ENCODE data around the gene IFI44L.

IFI44L gene

GRCh38 chr1:78606274-78606673, 14.0 kb upstream of the IFI44L start:
- no peak overlapping the region for H3K4me3 ChIP-seq (ENCODE audit: low read depth in 1 of 2, low read length in 2 of 2)
- no peaks in the 10 kb centered on the region for H3K4me1 ChIP-seq (ENCODE audit: control insufficient read depth in 1 of 2, insufficient read depth in 2 of 2, low read length in 2 of 2)
- H3K27me3 ChIP-seq (ENCODE audit: control insufficient read depth in 1 of 2, insufficient read depth in 2 of 2, low read length in 2 of 2), result no peaks in the 10 kb centered on the region
- no peak overlapping the region for H3K9ac ChIP-seq (ENCODE audit: low read depth in 1 of 2, low read length in 2 of 2)
- H3K27ac ChIP-seq (ENCODE audit: low read depth, low read length), result no peak overlapping the region
- H3K36me3 ChIP-seq (ENCODE audit: control insufficient read depth in 1 of 2, insufficient read depth in 2 of 2, low read length in 2 of 2), result no peaks in the 10 kb centered on the region
- no peaks in the 10 kb centered on the region for H3K9me3 ChIP-seq (ENCODE audit: control insufficient read depth in 1 of 2, low read length in 2 of 2)

- no peaks in the 10 kb centered on the region for H3K36me3 ChIP-seq (ENCODE audit: control insufficient read depth in 1 of 2, insufficient read depth in 2 of 2, low read length in 2 of 2)
- no peak overlapping the region for H3K4me3 ChIP-seq (ENCODE audit: low read depth in 1 of 2, low read length in 2 of 2)
- H3K27me3 ChIP-seq (ENCODE audit: control insufficient read depth in 1 of 2, insufficient read depth in 2 of 2, low read length in 2 of 2), result no peaks in the 10 kb centered on the region
- no peak overlapping the region for H3K9ac ChIP-seq (ENCODE audit: low read depth in 1 of 2, low read length in 2 of 2)
- H3K9me3 ChIP-seq (ENCODE audit: control insufficient read depth in 1 of 2, low read length in 2 of 2), result no peaks in the 10 kb centered on the region
- H3K27ac ChIP-seq (ENCODE audit: low read depth, low read length), result no peak overlapping the region
- no peaks in the 10 kb centered on the region for H3K4me1 ChIP-seq (ENCODE audit: control insufficient read depth in 1 of 2, insufficient read depth in 2 of 2, low read length in 2 of 2)
Observed at GRCh38 chr1:78607334-78607927, 12.8 kb upstream of the IFI44L start.

DNA sequence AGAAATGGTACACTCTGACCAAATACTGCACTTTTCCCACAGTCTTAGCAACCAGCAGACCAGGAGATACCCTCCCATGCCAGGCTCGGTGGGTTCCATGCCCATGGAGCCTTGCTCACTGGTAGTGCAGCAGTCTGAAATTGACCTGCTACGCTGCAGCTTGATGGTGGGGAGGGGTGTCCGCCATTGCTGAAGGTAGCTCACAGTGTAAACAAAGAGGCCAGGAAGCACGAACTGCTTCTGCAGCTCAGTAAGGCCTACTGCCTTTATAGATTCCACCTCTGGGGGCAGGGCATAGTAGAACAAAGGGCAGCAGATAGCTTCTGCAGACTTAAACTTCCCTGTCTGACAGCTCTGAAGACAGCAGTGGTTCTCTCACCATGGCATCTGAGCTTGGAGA, 12.3 kb upstream of the IFI44L start:
- Histone ChIP-seq H3K36me3 (ENCODE audit: control insufficient read depth in 1 of 2, insufficient read depth in 2 of 2, low read length in 2 of 2) (no peaks in the 10 kb centered on the region), H3K4me3 (ENCODE audit: low read depth in 1 of 2, low read length in 2 of 2) (no peak overlapping the region), H3K27ac (ENCODE audit: low read depth, low read length) (no peak overlapping the region), H3K4me1 (ENCODE audit: control insufficient read depth in 1 of 2, insufficient read depth in 2 of 2, low read length in 2 of 2) (no peaks in the 10 kb centered on the region), H3K9ac (ENCODE audit: low read depth in 1 of 2, low read length in 2 of 2) (no peak overlapping the region), H3K27me3 (ENCODE audit: control insufficient read depth in 1 of 2, insufficient read depth in 2 of 2, low read length in 2 of 2) (no peaks in the 10 kb centered on the region), H3K9me3 (ENCODE audit: control insufficient read depth in 1 of 2, low read length in 2 of 2) (no peaks in the 10 kb centered on the region)

DNA sequence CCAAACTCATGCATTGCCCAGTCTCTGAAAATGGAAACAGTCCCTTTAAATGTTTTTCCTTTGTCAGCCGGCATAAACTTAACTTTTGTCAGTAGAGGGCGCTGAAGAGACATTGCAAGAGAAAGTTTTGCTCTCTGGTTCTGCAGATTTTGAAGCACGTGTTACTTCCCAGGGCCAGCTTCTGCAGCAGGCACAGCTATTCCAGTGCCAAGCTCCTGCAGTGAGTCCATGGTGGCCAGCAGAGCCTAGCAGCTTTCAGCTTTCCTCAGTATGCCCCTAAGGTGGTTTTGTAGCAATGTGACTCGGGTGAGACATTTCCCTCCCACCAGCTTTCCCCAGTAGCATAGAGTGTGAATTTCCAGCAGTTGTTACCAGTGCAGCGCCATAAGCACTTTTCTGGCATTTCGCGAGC, 2.6 kb upstream of the IFI44L start:
- Histone ChIP-seq H3K27ac (ENCODE audit: low read depth, low read length) (no peak overlapping the region), H3K27me3 (ENCODE audit: control insufficient read depth in 1 of 2, insufficient read depth in 2 of 2, low read length in 2 of 2) (no peaks in the 10 kb centered on the region), H3K36me3 (ENCODE audit: control insufficient read depth in 1 of 2, insufficient read depth in 2 of 2, low read length in 2 of 2) (no peaks in the 10 kb centered on the region), H3K4me3 (ENCODE audit: low read depth in 1 of 2, low read length in 2 of 2) (no peak overlapping the region), H3K9me3 (ENCODE audit: control insufficient read depth in 1 of 2, low read length in 2 of 2) (no peaks in the 10 kb centered on the region), H3K4me1 (ENCODE audit: control insufficient read depth in 1 of 2, insufficient read depth in 2 of 2, low read length in 2 of 2) (peaks cover 15 to 20% of the 10 kb centered on the region in 2 donors), H3K9ac (ENCODE audit: low read depth in 1 of 2, low read length in 2 of 2) (no peak overlapping the region)

- peaks cover 15 to 20% of the 10 kb centered on the region in 2 donors for H3K4me1 ChIP-seq (ENCODE audit: control insufficient read depth in 1 of 2, insufficient read depth in 2 of 2, low read length in 2 of 2)
- no peak overlapping the region for H3K27ac ChIP-seq (ENCODE audit: low read depth, low read length)
- no peaks in the 10 kb centered on the region for H3K27me3 ChIP-seq (ENCODE audit: control insufficient read depth in 1 of 2, insufficient read depth in 2 of 2, low read length in 2 of 2)
- no peak overlapping the region for H3K9ac ChIP-seq (ENCODE audit: low read depth in 1 of 2, low read length in 2 of 2)
- H3K36me3 ChIP-seq (ENCODE audit: control insufficient read depth in 1 of 2, insufficient read depth in 2 of 2, low read length in 2 of 2), result no peaks in the 10 kb centered on the region
- peak overlapping the region in 1 of 2 donors; percentile 54 for H3K4me3 ChIP-seq (ENCODE audit: low read depth in 1 of 2, low read length in 2 of 2)
- no peaks in the 10 kb centered on the region for H3K9me3 ChIP-seq (ENCODE audit: control insufficient read depth in 1 of 2, low read length in 2 of 2)
Observed at GRCh38 chr1:78619032-78619431, 1.2 kb upstream of the IFI44L start.

DNA sequence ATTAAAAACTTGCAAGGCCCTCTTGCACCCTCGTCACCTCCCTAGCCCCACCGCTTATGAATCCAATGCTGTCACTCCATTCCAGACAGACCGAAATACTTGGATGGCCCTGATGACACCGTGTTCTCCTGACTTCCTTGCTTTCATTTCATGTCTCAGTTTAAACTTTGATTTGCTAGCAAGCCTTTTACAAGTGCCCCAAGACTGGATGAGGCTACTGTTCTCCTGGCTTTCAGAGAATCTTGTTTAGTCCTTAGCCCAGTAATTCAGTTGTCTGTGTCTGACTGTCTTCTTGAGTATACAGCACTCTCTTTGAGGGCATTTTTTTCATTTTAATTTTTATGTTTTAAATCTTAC, 824 bp upstream of the IFI44L start:
- H3K4me3 ChIP-seq (ENCODE audit: low read depth in 1 of 2, low read length in 2 of 2), result peak overlapping the region; percentile 44 to 54
- H3K9ac ChIP-seq (ENCODE audit: low read depth in 1 of 2, low read length in 2 of 2), result peak overlapping the region in 1 of 2 donors; percentile 3
- no peaks in the 10 kb centered on the region for H3K9me3 ChIP-seq (ENCODE audit: control insufficient read depth in 1 of 2, low read length in 2 of 2)
- H3K27ac ChIP-seq (ENCODE audit: low read depth, low read length), result no peak overlapping the region
- H3K4me1 ChIP-seq (ENCODE audit: control insufficient read depth in 1 of 2, insufficient read depth in 2 of 2, low read length in 2 of 2), result peaks cover 15 to 20% of the 10 kb centered on the region in 2 donors
- H3K36me3 ChIP-seq (ENCODE audit: control insufficient read depth in 1 of 2, insufficient read depth in 2 of 2, low read length in 2 of 2), result no peaks in the 10 kb centered on the region
- H3K27me3 ChIP-seq (ENCODE audit: control insufficient read depth in 1 of 2, insufficient read depth in 2 of 2, low read length in 2 of 2), result no peaks in the 10 kb centered on the region

GRCh38 chr1:78620666-78621065, 418 bp downstream of the IFI44L start:
- no peaks in the 10 kb centered on the region for H3K9me3 ChIP-seq (ENCODE audit: control insufficient read depth in 1 of 2, low read length in 2 of 2)
- H3K27me3 ChIP-seq (ENCODE audit: control insufficient read depth in 1 of 2, insufficient read depth in 2 of 2, low read length in 2 of 2), result no peaks in the 10 kb centered on the region
- H3K36me3 ChIP-seq (ENCODE audit: control insufficient read depth in 1 of 2, insufficient read depth in 2 of 2, low read length in 2 of 2), result no peaks in the 10 kb centered on the region
- peak overlapping the region; percentile 44 to 54 for H3K4me3 ChIP-seq (ENCODE audit: low read depth in 1 of 2, low read length in 2 of 2)
- H3K9ac ChIP-seq (ENCODE audit: low read depth in 1 of 2, low read length in 2 of 2), result peak overlapping the region in 1 of 2 donors; percentile 3
- no peak overlapping the region for H3K27ac ChIP-seq (ENCODE audit: low read depth, low read length)
- peaks cover 15 to 20% of the 10 kb centered on the region in 2 donors for H3K4me1 ChIP-seq (ENCODE audit: control insufficient read depth in 1 of 2, insufficient read depth in 2 of 2, low read length in 2 of 2)

GRCh38 chr1:78622548-78622947, 2.3 kb downstream of the IFI44L start:
- Histone ChIP-seq H3K27me3 (ENCODE audit: control insufficient read depth in 1 of 2, insufficient read depth in 2 of 2, low read length in 2 of 2) (no peaks in the 10 kb centered on the region), H3K9me3 (ENCODE audit: control insufficient read depth in 1 of 2, low read length in 2 of 2) (no peaks in the 10 kb centered on the region), H3K9ac (ENCODE audit: low read depth in 1 of 2, low read length in 2 of 2) (no peak overlapping the region), H3K27ac (ENCODE audit: low read depth, low read length) (no peak overlapping the region), H3K4me3 (ENCODE audit: low read depth in 1 of 2, low read length in 2 of 2) (no peak overlapping the region), H3K36me3 (ENCODE audit: control insufficient read depth in 1 of 2, insufficient read depth in 2 of 2, low read length in 2 of 2) (no peaks in the 10 kb centered on the region), H3K4me1 (ENCODE audit: control insufficient read depth in 1 of 2, insufficient read depth in 2 of 2, low read length in 2 of 2) (peaks cover 14 to 20% of the 10 kb centered on the region in 2 donors)

DNA sequence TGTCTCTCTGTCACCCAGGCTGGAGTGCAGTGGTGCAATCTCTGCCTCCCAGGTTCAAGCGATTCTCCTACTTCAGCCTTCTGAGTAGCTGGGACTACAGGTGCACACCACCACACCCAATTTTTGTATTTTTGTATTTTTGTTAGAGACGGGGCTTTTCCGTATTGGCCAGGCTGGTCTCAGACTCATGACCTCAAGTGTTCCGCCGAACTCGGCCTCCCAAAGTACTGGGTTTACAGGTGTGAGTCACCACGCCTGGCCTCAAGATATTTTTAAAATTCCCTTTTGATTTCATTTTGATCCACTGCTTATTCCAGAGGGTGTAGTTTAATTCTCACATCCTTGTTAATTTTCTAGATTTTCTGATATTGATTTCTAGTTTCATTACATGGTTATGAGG, 3.8 kb downstream of the IFI44L start:
- Histone ChIP-seq H3K36me3 (ENCODE audit: control insufficient read depth in 1 of 2, insufficient read depth in 2 of 2, low read length in 2 of 2) (no peaks in the 10 kb centered on the region), H3K27ac (ENCODE audit: low read depth, low read length) (no peak overlapping the region), H3K27me3 (ENCODE audit: control insufficient read depth in 1 of 2, insufficient read depth in 2 of 2, low read length in 2 of 2) (no peaks in the 10 kb centered on the region), H3K9me3 (ENCODE audit: control insufficient read depth in 1 of 2, low read length in 2 of 2) (no peaks in the 10 kb centered on the region), H3K4me3 (ENCODE audit: low read depth in 1 of 2, low read length in 2 of 2) (no peak overlapping the region), H3K4me1 (ENCODE audit: control insufficient read depth in 1 of 2, insufficient read depth in 2 of 2, low read length in 2 of 2) (peaks cover 8 to 14% of the 10 kb centered on the region in 2 donors), H3K9ac (ENCODE audit: low read depth in 1 of 2, low read length in 2 of 2) (no peak overlapping the region)

GRCh38 chr1:78627321-78627720, 7.1 kb downstream of the IFI44L start:
- Histone ChIP-seq H3K4me1 (ENCODE audit: control insufficient read depth in 1 of 2, insufficient read depth in 2 of 2, low read length in 2 of 2) (no peaks in the 10 kb centered on the region), H3K9me3 (ENCODE audit: control insufficient read depth in 1 of 2, low read length in 2 of 2) (no peaks in the 10 kb centered on the region), H3K27me3 (ENCODE audit: control insufficient read depth in 1 of 2, insufficient read depth in 2 of 2, low read length in 2 of 2) (no peaks in the 10 kb centered on the region), H3K4me3 (ENCODE audit: low read depth in 1 of 2, low read length in 2 of 2) (no peak overlapping the region), H3K36me3 (ENCODE audit: control insufficient read depth in 1 of 2, insufficient read depth in 2 of 2, low read length in 2 of 2) (no peaks in the 10 kb centered on the region), H3K9ac (ENCODE audit: low read depth in 1 of 2, low read length in 2 of 2) (no peak overlapping the region), H3K27ac (ENCODE audit: low read depth, low read length) (no peak overlapping the region)

- Histone ChIP-seq H3K4me3 (ENCODE audit: low read depth in 1 of 2, low read length in 2 of 2) (no peak overlapping the region), H3K27me3 (ENCODE audit: control insufficient read depth in 1 of 2, insufficient read depth in 2 of 2, low read length in 2 of 2) (no peaks in the 10 kb centered on the region), H3K9me3 (ENCODE audit: control insufficient read depth in 1 of 2, low read length in 2 of 2) (no peaks in the 10 kb centered on the region), H3K36me3 (ENCODE audit: control insufficient read depth in 1 of 2, insufficient read depth in 2 of 2, low read length in 2 of 2) (no peaks in the 10 kb centered on the region), H3K9ac (ENCODE audit: low read depth in 1 of 2, low read length in 2 of 2) (no peak overlapping the region), H3K4me1 (ENCODE audit: control insufficient read depth in 1 of 2, insufficient read depth in 2 of 2, low read length in 2 of 2) (no peaks in the 10 kb centered on the region), H3K27ac (ENCODE audit: low read depth, low read length) (no peak overlapping the region)
Observed at GRCh38 chr1:78630600-78630999, 10.4 kb downstream of the IFI44L start.
